Measurements from ENCODE around the gene BTNL3.

The BTNL3 gene

DNA sequence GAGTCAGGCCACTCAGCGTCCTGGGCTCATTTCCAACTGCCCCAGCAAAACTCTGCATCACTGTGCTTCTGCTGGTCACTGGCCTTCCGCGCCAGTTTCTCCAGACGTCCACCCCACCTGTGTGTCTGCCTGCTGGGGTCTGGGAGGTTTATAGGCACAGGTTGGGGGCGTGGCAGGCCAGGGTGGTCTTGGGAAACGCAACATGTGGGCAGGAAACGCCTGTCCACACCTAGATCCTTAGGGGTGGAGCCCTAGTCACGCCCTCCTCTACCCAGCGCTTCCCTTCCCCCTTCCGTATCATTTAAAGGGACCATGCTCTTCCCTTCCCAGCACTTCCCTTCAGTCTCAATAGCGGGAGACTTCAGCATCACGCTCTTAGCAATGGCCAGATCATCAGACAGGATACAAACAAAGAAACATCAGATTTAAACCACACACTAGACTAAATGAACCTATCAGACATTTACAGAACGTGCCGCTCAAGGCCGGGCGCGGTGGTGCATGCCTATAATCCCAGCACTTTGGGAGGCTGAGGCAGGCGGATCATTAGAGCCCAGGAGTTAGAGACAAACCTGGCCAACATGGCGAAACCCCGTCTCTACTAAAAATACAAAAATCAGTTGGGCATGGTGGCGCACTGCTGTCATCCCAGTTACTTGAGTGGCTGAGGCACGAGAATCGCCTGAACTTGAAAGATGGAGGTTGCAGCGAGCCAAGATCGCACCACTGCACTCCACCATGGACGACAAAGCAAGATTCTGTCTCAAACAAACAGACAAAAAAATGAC is 39.6 kb downstream of the BTNL3 start:
- no peak for DNase-seq (ENCODE audit: low read depth, low spot score)

DNA sequence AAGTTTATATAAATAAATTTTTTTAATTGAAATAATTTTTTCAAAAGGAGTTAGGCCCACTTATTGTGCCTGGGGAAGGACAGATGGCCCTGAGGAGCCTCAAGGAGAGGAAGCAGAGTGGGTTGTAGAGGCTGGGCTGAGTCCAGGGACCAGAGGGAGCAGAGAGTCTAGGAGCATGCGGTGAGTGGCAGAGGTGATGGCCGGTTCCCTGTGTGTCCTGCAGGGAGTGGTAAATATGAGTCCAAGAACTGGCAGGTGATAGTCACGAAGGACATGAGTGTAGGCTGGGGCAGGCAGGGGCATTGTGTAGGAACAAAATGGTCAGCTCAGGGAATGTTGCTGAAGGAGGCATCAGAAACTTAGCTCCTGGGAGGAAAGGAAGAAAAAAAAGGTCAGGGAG is 43.1 kb downstream of the BTNL3 start:
- CTCF ChIA-PET, result no interaction called here
- TF ChIP-seq, protein P1, sequence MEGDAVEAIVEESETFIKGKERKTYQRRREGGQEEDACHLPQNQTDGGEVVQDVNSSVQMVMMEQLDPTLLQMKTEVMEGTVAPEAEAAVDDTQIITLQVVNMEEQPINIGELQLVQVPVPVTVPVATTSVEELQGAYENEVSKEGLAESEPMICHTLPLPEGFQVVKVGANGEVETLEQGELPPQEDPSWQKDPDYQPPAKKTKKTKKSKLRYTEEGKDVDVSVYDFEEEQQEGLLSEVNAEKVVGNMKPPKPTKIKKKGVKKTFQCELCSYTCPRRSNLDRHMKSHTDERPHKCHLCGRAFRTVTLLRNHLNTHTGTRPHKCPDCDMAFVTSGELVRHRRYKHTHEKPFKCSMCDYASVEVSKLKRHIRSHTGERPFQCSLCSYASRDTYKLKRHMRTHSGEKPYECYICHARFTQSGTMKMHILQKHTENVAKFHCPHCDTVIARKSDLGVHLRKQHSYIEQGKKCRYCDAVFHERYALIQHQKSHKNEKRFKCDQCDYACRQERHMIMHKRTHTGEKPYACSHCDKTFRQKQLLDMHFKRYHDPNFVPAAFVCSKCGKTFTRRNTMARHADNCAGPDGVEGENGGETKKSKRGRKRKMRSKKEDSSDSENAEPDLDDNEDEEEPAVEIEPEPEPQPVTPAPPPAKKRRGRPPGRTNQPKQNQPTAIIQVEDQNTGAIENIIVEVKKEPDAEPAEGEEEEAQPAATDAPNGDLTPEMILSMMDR (IDR thresholded peaks at IDR 0.05; ENCODE audit: insufficient read depth, low read length, missing control alignments), result no peak
- no peak for DNase-seq (ENCODE audit: low read depth, low spot score)
- H3K4me3 ChIP-seq (ENCODE audit: low read depth, low read length), result no peak overlapping the region
- POLR2A ChIA-PET, result no interaction called here

More for the DNA sequence above, 39.6 kb downstream of the BTNL3 start:
- ChIA-PET POLR2A (no interaction called here), CTCF (no interaction called here)
- no peak overlapping the region for H3K4me3 ChIP-seq (ENCODE audit: low read depth, low read length)
- TF ChIP-seq, protein P1 (IDR thresholded peaks at IDR 0.05; ENCODE audit: insufficient read depth, low read length, missing control alignments), result no peak

DNA sequence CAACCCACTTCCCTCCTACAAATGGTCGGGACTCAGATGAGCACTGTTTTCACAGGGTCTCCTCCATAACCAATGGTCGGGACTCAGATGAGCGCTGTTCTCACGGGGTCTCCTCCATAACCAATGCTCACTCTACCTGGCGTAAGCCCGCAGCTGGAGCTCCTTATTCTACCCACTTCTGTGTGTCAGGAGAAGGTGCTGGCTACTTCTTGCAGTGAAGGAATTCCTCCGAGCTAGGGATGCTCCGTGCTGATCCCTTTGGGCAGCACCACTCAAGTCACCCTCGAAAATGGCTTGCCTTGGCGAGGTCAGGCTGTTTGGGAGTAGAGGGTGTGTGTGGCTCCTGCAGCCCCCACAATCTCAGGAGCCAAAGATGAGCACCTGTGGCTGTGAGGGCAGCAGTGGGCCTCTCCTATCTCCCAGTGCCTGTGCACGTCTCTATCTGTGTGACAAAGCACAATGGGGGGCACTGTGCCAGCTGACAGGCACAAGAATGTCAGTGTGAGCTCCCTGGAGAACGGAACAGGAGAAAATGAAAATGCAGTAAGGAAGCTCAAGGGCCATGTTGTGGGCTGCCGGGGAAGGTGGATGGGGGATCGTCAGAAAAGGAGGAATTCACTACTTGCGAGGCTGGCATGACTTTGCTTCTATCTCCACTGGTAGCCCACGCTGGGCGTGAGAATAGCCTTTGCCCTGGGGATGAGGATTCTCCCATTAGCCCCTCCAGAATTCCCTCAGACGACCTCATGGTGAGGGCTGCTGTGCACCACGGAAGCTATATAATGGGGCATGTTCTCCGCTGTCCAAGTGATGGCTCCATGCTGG is 47.6 kb downstream of the BTNL3 start:
- TF ChIP-seq, protein P1 (IDR thresholded peaks at IDR 0.05; ENCODE audit: insufficient read depth, low read length, missing control alignments), result no peak
- ChIA-PET CTCF (no interaction called here), POLR2A (no interaction called here)
- DNase-seq (ENCODE audit: low read depth, low spot score), result no peak
- no peak overlapping the region for H3K4me3 ChIP-seq (ENCODE audit: low read depth, low read length)

- no peak for DNase-seq (ENCODE audit: low read depth, low spot score)
- CTCF ChIA-PET, result no interaction called here
- H3K4me3 ChIP-seq (ENCODE audit: low read depth, low read length), result no peak overlapping the region
- POLR2A ChIA-PET, result no interaction called here
- TF ChIP-seq, protein P1 (IDR thresholded peaks at IDR 0.05; ENCODE audit: insufficient read depth, low read length, missing control alignments), result no peak
These were observed 48.2 kb downstream of the BTNL3 start for GRCh38 chr5:181036816-181037364.

DNA sequence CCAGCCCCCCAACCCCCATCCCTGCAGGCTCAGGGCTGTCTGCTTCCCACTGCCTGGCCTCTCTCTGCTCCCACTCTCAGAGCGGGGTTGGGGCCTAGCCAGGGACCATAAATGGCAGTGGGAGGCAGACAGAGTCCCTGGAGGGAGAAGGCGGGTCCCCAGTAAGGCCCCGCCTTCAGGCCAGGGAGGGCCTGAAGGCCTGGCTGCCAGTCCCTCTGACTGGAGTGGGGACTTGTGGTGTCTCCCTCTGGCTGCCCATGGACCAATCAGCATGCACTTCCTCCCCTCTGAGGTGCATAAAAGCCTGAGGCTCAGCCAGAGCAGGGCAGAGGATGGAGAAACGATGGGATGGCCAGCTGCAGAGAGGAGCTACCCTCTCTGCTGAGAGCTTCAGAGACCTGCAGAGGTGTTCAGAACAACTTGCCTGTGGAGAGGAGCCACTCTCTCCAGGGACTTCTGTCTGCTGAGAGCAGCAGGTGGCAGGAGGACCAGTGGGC is 48.8 kb downstream of the BTNL3 start:
- DNase-seq (ENCODE audit: low read depth, low spot score), result no peak
- TF ChIP-seq, protein P1 (IDR thresholded peaks at IDR 0.05; ENCODE audit: insufficient read depth, low read length, missing control alignments), result no peak
- no peak overlapping the region for H3K4me3 ChIP-seq (ENCODE audit: low read depth, low read length)
- ChIA-PET POLR2A (no interaction called here), CTCF (no interaction called here)

GRCh38 chr5:181039471-181039870 is 50.8 kb downstream of the BTNL3 start:
- TF ChIP-seq, protein P1 (IDR thresholded peaks at IDR 0.05; ENCODE audit: insufficient read depth, low read length, missing control alignments), result no peak
- CTCF ChIA-PET, result no interaction called here

More at GRCh38 chr5:181039471-181039870, 50.8 kb downstream of the BTNL3 start:
- POLR2A ChIA-PET, result no interaction called here
- H3K4me3 ChIP-seq (ENCODE audit: low read depth, low read length), result no peak overlapping the region
- DNase-seq (ENCODE audit: low read depth, low spot score), result no peak
